ENCODE results near the gene LRFN3. TPM values are rescaled to one million over a fixed set of nuclear protein-coding genes. Genes with fewer than 3 reads are reported as not detected.
"Not testable (repeated sequence)": the region's sequence is repeated elsewhere in the genome, so short reads cannot be mapped to it uniquely, and the experiment has no call there.

The LRFN3 gene
- total RNA-seq, 1 donor from 2014 or later: 14.4 TPM

GRCh38 chr19:35909684-35910035, 26.5 kb upstream of the LRFN3 start:
- DNase-seq (ENCODE audit: low read depth): no peak
- no peaks in the 10 kb centered on the region for H3K27me3 ChIP-seq (ENCODE audit: control insufficient read depth, insufficient read depth, low read length)
- no peak overlapping the region for H3K4me3 ChIP-seq (ENCODE audit: low read depth, low read length)
- no peaks in the 10 kb centered on the region for H3K36me3 ChIP-seq (ENCODE audit: control insufficient read depth, insufficient read depth, low read length)
- TF ChIP-seq, protein P1, sequence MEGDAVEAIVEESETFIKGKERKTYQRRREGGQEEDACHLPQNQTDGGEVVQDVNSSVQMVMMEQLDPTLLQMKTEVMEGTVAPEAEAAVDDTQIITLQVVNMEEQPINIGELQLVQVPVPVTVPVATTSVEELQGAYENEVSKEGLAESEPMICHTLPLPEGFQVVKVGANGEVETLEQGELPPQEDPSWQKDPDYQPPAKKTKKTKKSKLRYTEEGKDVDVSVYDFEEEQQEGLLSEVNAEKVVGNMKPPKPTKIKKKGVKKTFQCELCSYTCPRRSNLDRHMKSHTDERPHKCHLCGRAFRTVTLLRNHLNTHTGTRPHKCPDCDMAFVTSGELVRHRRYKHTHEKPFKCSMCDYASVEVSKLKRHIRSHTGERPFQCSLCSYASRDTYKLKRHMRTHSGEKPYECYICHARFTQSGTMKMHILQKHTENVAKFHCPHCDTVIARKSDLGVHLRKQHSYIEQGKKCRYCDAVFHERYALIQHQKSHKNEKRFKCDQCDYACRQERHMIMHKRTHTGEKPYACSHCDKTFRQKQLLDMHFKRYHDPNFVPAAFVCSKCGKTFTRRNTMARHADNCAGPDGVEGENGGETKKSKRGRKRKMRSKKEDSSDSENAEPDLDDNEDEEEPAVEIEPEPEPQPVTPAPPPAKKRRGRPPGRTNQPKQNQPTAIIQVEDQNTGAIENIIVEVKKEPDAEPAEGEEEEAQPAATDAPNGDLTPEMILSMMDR (IDR thresholded peaks at IDR 0.05; ENCODE audit: insufficient read depth, low read length, poor library complexity, severe bottlenecking): no peak

- H3K27me3 ChIP-seq (ENCODE audit: control insufficient read depth, insufficient read depth, low read length); H3K36me3 ChIP-seq (ENCODE audit: control insufficient read depth, insufficient read depth, low read length); DNase-seq (ENCODE audit: low read depth); H3K4me3 ChIP-seq (ENCODE audit: low read depth, low read length): not testable (repeated sequence)
Observed at GRCh38 chr19:35910355-35910754, 25.8 kb upstream of the LRFN3 start.

- DNase-seq (ENCODE audit: low read depth): no peak
- Histone ChIP-seq H3K36me3 (ENCODE audit: control insufficient read depth, insufficient read depth, low read length) (no peaks in the 10 kb centered on the region), H3K27me3 (ENCODE audit: control insufficient read depth, insufficient read depth, low read length) (no peaks in the 10 kb centered on the region), H3K4me3 (ENCODE audit: low read depth, low read length) (no peak overlapping the region)
- TF ChIP-seq, protein P1 (IDR thresholded peaks at IDR 0.05; ENCODE audit: insufficient read depth, low read length, poor library complexity, severe bottlenecking): no peak
Observed at GRCh38 chr19:35911173-35911572, 25.0 kb upstream of the LRFN3 start.

DNA sequence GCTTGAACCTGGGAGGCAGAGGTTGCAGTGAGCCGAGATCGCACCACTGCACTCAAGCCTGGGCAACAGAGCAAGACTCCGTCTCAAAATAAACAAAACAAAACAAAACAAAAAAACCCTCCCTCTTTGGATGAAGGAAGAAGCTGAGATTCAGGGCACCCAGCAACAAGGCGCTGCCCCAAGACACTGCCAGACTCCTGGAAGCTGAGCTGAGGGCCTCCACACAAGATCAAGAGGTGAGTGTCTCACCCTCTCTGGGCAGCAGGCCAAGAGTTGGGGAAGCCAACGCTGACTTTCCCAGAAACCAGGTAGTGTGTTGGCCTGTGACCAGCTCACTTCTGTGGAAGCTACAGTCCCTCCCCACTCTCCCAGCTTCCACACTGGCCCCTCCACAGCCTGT, 24.4 kb upstream of the LRFN3 start:
- Histone ChIP-seq H3K4me3 (ENCODE audit: low read depth, low read length) (no peak overlapping the region), H3K27me3 (ENCODE audit: control insufficient read depth, insufficient read depth, low read length) (no peaks in the 10 kb centered on the region), H3K36me3 (ENCODE audit: control insufficient read depth, insufficient read depth, low read length) (no peaks in the 10 kb centered on the region)
- DNase-seq (ENCODE audit: low read depth): peak; percentile 68
- TF ChIP-seq, protein P1 (IDR thresholded peaks at IDR 0.05; ENCODE audit: insufficient read depth, low read length, poor library complexity, severe bottlenecking): no peak

DNA sequence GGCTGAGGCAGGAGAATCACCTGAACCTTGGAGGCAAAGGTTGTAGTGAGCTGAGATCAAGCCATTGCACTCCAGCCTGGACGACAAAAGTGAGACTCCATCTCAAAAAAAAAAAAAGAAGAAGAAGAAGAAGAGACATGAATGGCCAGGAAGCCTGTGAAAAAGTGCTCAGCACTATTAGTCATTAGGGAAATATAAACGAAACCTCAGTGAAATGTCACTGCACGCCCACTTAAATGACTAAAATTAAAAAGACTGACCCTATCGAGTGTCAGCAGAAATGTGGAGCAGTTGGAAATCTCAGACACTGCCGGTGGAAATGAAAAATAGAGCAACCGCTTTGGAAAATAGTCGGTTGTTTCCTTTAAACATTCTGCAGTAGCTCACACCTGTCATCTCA, 22.6 kb upstream of the LRFN3 start:
- no peak for DNase-seq (ENCODE audit: low read depth)
- no peaks in the 10 kb centered on the region for H3K27me3 ChIP-seq (ENCODE audit: control insufficient read depth, insufficient read depth, low read length)
- no peaks in the 10 kb centered on the region for H3K36me3 ChIP-seq (ENCODE audit: control insufficient read depth, insufficient read depth, low read length)
- H3K4me3 ChIP-seq (ENCODE audit: low read depth, low read length): no peak overlapping the region
- TF ChIP-seq, protein P1 (IDR thresholded peaks at IDR 0.05; ENCODE audit: insufficient read depth, low read length, poor library complexity, severe bottlenecking): no peak

DNA sequence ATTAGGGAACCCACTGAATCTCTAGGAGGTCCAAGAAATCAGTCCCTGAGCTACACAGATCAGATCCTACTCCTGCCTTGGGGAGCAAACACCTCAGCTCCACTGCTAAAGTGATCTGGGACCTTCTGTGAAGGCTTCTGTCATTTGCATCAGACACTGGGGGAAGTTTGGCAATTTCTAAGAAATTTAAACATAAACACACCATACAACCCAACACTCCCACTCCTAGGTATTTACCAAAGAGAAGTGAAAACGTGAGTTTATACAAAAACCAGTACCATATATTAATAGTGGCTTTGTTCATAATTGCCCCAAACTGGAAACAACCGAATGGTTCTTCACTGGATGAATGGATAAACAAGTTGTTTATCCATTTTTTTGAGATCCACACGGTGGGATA, 20.7 kb upstream of the LRFN3 start:
- no peak for DNase-seq (ENCODE audit: low read depth)
- Histone ChIP-seq H3K27me3 (ENCODE audit: control insufficient read depth, insufficient read depth, low read length) (no peaks in the 10 kb centered on the region), H3K36me3 (ENCODE audit: control insufficient read depth, insufficient read depth, low read length) (no peaks in the 10 kb centered on the region), H3K4me3 (ENCODE audit: low read depth, low read length) (no peak overlapping the region)
- TF ChIP-seq, protein P1 (IDR thresholded peaks at IDR 0.05; ENCODE audit: insufficient read depth, low read length, poor library complexity, severe bottlenecking): no peak
